GM12878 (cell line): ENCODE results near the gene TMC6. TPM values are rescaled to one million over a fixed set of nuclear protein-coding genes. Genes with fewer than 3 reads are reported as not detected.

ENCODE experiments used
- ATAC-seq: fragments of 200-7000 bp; cut with Tn5 transposase; 3 replicates; pipeline ENCODE4 v1.9.1; 2020; ENCODE audit warnings: mild to moderate bottlenecking, moderate library complexity
- BruUV-seq: library from RNA; stranded (reverse); fragments of 400-500 nt; replicated peaks from 2 replicates; lab custom pipeline; 2021; lab: Mats Ljungman, UMichigan
- CTCF ChIA-PET: fragments of 300-600 bp; sonication (Branson Sonifier 250); formaldehyde crosslinking; extraction: SDS; loops from one replicate; lab custom pipeline; 2021; ENCODE audit warnings: inconsistent platforms; lab: Yijun Ruan, JAX
- POLR2A ChIA-PET: fragments of 350-600 bp; formaldehyde crosslinking; extraction: SDS; loops from one replicate; lab custom pipeline; 2021; ENCODE audit warnings: inconsistent platforms; lab: Charles Lee
- RAD21 ChIA-PET: fragments of 300-600 bp; sonication (Branson Sonifier 250); formaldehyde crosslinking; loops from one replicate; lab custom pipeline; 2023; ENCODE audit warnings: antibody characterized with exemption; ENCODE audit not compliant: unreplicated experiment; lab: Charles Lee
- SMC1A ChIA-PET: fragments of 300-600 bp; sonication (Branson Sonifier 250); formaldehyde crosslinking; loops from one replicate; lab custom pipeline; 2023; ENCODE audit not compliant: unreplicated experiment, uncharacterized antibody; lab: Charles Lee
- DNase-seq: peaks from one replicate; pipeline ENCODE4 v3.0.0-alpha.2; 2011; ENCODE audit warnings: low read depth, low spot score
- FAIRE-seq: peaks from 3 replicates; lab custom pipeline; 2011; peaks lifted over from hg19 to GRCh38; lab: Jason Lieb, UNC
- H2AFZ ChIP-seq: 2 replicates; pipeline ENCODE4 v1.6.0; 2011; ENCODE audit warnings: low read depth, low read length, control low read depth; ENCODE audit not compliant: control insufficient read depth
- H3K27ac ChIP-seq: 2 replicates; pipeline ENCODE4 v1.5.1; 2011; ENCODE audit warnings: control low read depth; ENCODE audit not compliant: control insufficient read depth, insufficient read depth
- H3K27me3 ChIP-seq, 2 experiments: replicated peaks in 1 of 2; 2 replicates each; pipeline versions ENCODE4 v1.6.0 to v1.6.1; 2011; ENCODE audit warnings: low read length in 1 of 2; ENCODE audit not compliant: control insufficient read depth in 2 of 2, insufficient read depth in 2 of 2
- H3K36me3 ChIP-seq, 2 experiments: 2 replicates each; pipeline ENCODE4 v1.5.1; 2011; ENCODE audit warnings: low read length in 1 of 2; ENCODE audit not compliant: control insufficient read depth in 2 of 2, insufficient read depth in 2 of 2
- H3K4me1 ChIP-seq: 2 replicates; pipeline ENCODE4 v1.6.1; 2011; ENCODE audit warnings: mild to moderate bottlenecking, low read length, moderate library complexity, mixed read lengths; ENCODE audit not compliant: control insufficient read depth, insufficient read depth
- H3K4me2 ChIP-seq: 2 replicates; pipeline ENCODE4 v1.6.0; 2011; ENCODE audit warnings: control low read depth; ENCODE audit not compliant: control insufficient read depth, insufficient read depth
- H3K4me3 ChIP-seq: fragments of 200-600 bp; sonication (generic); 2 replicates; pipeline ENCODE4 v1.5.1; 2016
- H3K79me2 ChIP-seq: 2 replicates; pipeline ENCODE4 v1.6.0; 2011; ENCODE audit warnings: low read length; ENCODE audit not compliant: control insufficient read depth, insufficient read depth
- H3K9ac ChIP-seq: 2 replicates; pipeline ENCODE4 v1.8.0; 2011; ENCODE audit warnings: low read length, control low read depth, mixed read lengths; ENCODE audit not compliant: control insufficient read depth, insufficient read depth
- H3K9me3 ChIP-seq: replicated peaks from 3 replicates; pipeline ENCODE4 v1.5.1; 2011; ENCODE audit warnings: mild to moderate bottlenecking, low read length; ENCODE audit not compliant: control insufficient read depth, insufficient read depth
- H4K20me1 ChIP-seq: 2 replicates; pipeline ENCODE4 v1.6.0; 2011; ENCODE audit not compliant: control insufficient read depth, insufficient read depth
- CBX3 ChIP-seq: fragments of 200-600 bp; sonication (generic); IDR thresholded peaks from 2 replicates; pipeline ENCODE4 v1.6.1; 2016; ENCODE audit warnings: low read depth, borderline replicate concordance
- NR2F1 ChIP-seq: fragments of 450-650 bp; conservative IDR thresholded peaks from 2 replicates; pipeline ENCODE4 v1.6.1; 2017; ENCODE audit warnings: mild to moderate bottlenecking
- SUPT20H ChIP-seq: IDR thresholded peaks from 2 replicates; pipeline ENCODE4 v1.6.1; 2011; ENCODE audit warnings: low read depth, mild to moderate bottlenecking, low read length, moderate library complexity, borderline replicate concordance; ENCODE audit not compliant: control insufficient read depth
- TCF12 ChIP-seq: IDR thresholded peaks from 2 replicates; pipeline ENCODE4 v1.6.1; 2011; ENCODE audit warnings: low read depth, mild to moderate bottlenecking, low read length
- WGBS: methylation state at CpG from one replicate; pipeline ENCODE4 v1.1.6; 2016; ENCODE audit warnings: low lambda C conversion rate; ENCODE audit not compliant: insufficient replicate concordance, insufficient coverage; ENCODE audit errors: missing lambda C conversion rate; 5-methylcytosine and 5-hydroxymethylcytosine counted together
- in situ Hi-C: fragments of 300-500 bp; cut with MboI; formaldehyde crosslinking; loops from 9 replicates; pipeline ENCODE4 v1.14.3; 2018; ENCODE audit warnings: mixed read lengths
- intact Hi-C: fragments of 100-400 bp; cut with micrococcal nuclease; formaldehyde crosslinking; loops from one replicate; pipeline ENCODE4 v1.14.2; 2022; ENCODE audit not compliant: unreplicated experiment
- polyA plus RNA-seq, 11 experiments: library from polyadenylated mRNA; depleted of rRNA in 4 of 11; unstranded in 6 of 11; stranded (reverse) in 5 of 11; fragments of >200 nt; fragmentation: Nextera tagmentation in 4 of 11; fragmentation: Illumina TruSeq in 1 of 11; extraction: Ambion mirVana in 4 of 11; extraction: Trizol in 1 of 11; gene quantifications; 1 replicate in 1 of 11; 2 replicates in 10 of 11; pipeline versions ENCODE4 v1.2.1 to v1.2.3, GENCODE V29; 2011 to 2016; ENCODE audit warnings: inconsistent platforms in 2 of 11, missing spikeins in 2 of 11, low read depth in 1 of 11
- total RNA-seq, 4 experiments: library from RNA; depleted of rRNA in 3 of 4; stranded (reverse); fragments of >200 nt in 3 of 4; fragmentation: Illumina TruSeq in 1 of 4; extraction: Trizol in 1 of 4; gene quantifications; 2 replicates each; pipeline versions ENCODE4 v1.2.1 to v1.2.3, GENCODE V29; 2013 to 2021
- TF ChIP-seq, protein P1 (sequence below): fragments of 450-650 bp; IDR thresholded peaks from 2 replicates; pipeline ENCODE4 v1.6.1; 2017; ENCODE audit warnings: mild to moderate bottlenecking, moderate library complexity

The TMC6 gene
- total and polyA plus RNA-seq, 10 of the 15 experiments (the other 5 are each of a cell fraction or from before 2014, with no cell fraction given): 1.9 to 232 (median 60.6) TPM

DNA sequence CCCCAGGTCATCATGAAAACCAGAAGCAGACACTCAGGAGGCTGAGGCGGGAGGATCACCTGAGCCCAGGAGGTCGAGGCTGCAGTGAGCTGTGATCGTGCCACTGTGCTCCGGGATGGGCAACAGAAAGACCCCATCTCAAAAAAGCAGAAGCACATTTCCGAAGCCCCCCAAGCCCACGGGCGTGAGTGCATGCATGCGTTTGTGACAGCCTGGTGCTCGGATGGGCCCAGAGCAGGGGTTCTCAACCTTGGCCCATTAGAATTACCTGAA is 19.1 kb downstream of the TMC6 start (continued):
- TF ChIP-seq, protein P1, sequence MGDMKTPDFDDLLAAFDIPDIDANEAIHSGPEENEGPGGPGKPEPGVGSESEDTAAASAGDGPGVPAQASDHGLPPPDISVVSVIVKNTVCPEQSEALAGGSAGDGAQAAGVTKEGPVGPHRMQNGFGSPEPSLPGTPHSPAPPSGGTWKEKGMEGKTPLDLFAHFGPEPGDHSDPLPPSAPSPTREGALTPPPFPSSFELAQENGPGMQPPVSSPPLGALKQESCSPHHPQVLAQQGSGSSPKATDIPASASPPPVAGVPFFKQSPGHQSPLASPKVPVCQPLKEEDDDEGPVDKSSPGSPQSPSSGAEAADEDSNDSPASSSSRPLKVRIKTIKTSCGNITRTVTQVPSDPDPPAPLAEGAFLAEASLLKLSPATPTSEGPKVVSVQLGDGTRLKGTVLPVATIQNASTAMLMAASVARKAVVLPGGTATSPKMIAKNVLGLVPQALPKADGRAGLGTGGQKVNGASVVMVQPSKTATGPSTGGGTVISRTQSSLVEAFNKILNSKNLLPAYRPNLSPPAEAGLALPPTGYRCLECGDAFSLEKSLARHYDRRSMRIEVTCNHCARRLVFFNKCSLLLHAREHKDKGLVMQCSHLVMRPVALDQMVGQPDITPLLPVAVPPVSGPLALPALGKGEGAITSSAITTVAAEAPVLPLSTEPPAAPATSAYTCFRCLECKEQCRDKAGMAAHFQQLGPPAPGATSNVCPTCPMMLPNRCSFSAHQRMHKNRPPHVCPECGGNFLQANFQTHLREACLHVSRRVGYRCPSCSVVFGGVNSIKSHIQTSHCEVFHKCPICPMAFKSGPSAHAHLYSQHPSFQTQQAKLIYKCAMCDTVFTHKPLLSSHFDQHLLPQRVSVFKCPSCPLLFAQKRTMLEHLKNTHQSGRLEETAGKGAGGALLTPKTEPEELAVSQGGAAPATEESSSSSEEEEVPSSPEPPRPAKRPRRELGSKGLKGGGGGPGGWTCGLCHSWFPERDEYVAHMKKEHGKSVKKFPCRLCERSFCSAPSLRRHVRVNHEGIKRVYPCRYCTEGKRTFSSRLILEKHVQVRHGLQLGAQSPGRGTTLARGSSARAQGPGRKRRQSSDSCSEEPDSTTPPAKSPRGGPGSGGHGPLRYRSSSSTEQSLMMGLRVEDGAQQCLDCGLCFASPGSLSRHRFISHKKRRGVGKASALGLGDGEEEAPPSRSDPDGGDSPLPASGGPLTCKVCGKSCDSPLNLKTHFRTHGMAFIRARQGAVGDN: no peak
- no peak for TF ChIP-seq CBX3
- no peak for TF ChIP-seq TCF12

DNA sequence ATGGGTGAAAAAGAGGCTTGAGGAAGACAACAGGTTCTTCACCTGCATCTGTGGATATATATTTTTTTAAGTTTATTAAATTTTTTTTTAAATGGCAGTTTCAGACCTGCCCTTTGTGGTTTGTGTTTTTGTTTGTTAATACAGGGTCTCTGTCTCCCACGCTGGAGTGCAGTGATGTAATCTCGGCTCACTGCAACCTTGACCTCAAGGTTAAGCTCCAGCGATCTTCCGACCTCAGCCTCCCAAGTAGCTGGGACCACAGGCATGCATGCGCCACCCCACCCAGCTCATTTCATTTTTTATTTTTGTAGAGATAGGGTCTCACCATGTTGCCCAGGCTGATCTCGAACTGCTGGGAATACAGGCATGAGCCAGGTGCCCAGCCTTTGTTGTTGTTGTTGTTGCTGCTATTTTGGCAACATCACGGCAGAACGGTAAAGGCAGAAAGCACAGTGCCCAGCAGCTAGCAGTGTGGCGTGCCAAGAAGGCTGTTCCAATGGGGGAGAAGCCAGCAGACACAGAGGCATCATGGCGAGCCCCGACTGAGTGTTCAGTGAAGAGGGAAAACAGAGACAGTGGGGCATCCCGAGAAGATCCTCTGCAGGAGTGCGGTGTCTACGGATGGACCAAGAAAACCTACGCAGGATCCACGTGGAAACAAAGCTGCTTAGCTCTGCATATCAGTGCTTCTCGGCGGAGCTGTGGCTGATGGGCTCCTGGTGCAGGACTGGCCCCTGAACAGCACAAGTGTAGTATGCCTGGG is 19.6 kb downstream of the TMC6 start:
- peaks cover 21 to 27% of the 10 kb centered on the region in 2 experiments for H3K36me3 ChIP-seq
- RAD21 ChIA-PET: interaction anchor here (1.1 to 1.3 kb wide), 2 partner anchors 36 to 129 kb away, joined by 3 read pairs; no protein-coding TSS in a partner anchor
- H3K27ac ChIP-seq: no peak overlapping the region
- H3K27me3 ChIP-seq: no peaks in the 10 kb centered on the region
- POLR2A ChIA-PET: interaction anchor here (0.6 to 1.0 kb wide), 2 partner anchors 67 to 146 kb away, joined by 3 read pairs; no protein-coding TSS in a partner anchor
- H2AFZ ChIP-seq: no peak overlapping the region
- no peak overlapping the region for H3K9ac ChIP-seq
- in situ Hi-C loops: no loop called here
- no peak for DNase-seq
- TF ChIP-seq NR2F1: 0 out of 2 replicates have a peak, but pooled peaks have one; percentile 17
- no peak for TF ChIP-seq SUPT20H
- ATAC-seq: no peak
- SMC1A ChIA-PET: interaction anchor here (0.5 to 1.4 kb wide), 3 partner anchors 24 to 97 kb away, joined by 3 to 5 read pairs (median 4); no protein-coding TSS in a partner anchor
- CTCF ChIA-PET: interaction anchor here (0.6 to 1.5 kb wide), 5 partner anchors 13 to 88 kb away, joined by 3 to 4 read pairs (median 4); no protein-coding TSS in a partner anchor
- H4K20me1 ChIP-seq: no peaks in the 10 kb centered on the region
- intact Hi-C loops: no loop called here
- peaks cover 2% of the 10 kb centered on the region for H3K79me2 ChIP-seq
- H3K4me1 ChIP-seq: peaks cover 13% of the 10 kb centered on the region
- H3K4me2 ChIP-seq: no peak overlapping the region
- no TSS peak for BruUV-seq
- no peak for FAIRE-seq
- H3K4me3 ChIP-seq: no peak overlapping the region
- 83% methylated on average over 18 of the region's 18 CpGs for WGBS
- H3K9me3 ChIP-seq: no peaks in the 10 kb centered on the region
